ENCODE data around the gene CDH23. TPM values are rescaled to one million over a fixed set of nuclear protein-coding genes. Genes with fewer than 3 reads are reported as not detected.

CDH23 gene
- total and polyA plus RNA-seq, 2 experiments from 2014 or later: 0.08 TPM; not detected in 1

DNA sequence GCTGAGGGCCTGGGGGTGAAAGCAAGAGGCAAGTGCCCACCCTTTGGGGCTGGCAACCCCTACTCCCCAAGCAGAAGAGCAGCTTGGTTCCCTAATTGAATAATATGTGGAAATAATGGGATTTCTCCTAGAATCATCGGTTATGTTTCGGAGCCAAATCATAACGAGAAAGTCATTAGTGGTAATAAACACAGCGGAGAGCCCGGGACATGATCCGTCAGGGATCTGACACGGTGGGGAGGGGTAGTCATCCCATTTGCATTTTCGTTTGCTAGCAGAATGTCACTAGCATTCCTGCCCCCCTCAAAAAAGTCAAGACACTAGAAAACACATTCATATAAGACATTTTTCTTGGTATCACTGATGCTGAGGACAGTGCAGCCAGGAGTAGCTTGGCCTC lies 140.4 kb downstream of the CDH23 start:
- in situ Hi-C loops (cut with MboI): no loop called here
- 85 to 87% methylated on average over 8 of the region's 8 CpGs for WGBS, 2 experiments (ENCODE audit: low coverage in 1 of 2, low lambda C conversion rate in 2 of 2, missing lambda C conversion rate in 2 of 2)

GRCh38 chr10:71537681-71538080 lies 141.0 kb downstream of the CDH23 start:
- Histone ChIP-seq H3K79me2 (ENCODE audit: insufficient read depth) (no peaks in the 10 kb centered on the region), H3K9ac (no peak overlapping the region), H3K36me3 (ENCODE audit: low read depth) (no peaks in the 10 kb centered on the region), H3K4me1 (ENCODE audit: insufficient read depth) (no peaks in the 10 kb centered on the region), H3K9me3 (ENCODE audit: low read depth) (no peaks in the 10 kb centered on the region), H3K4me2 (ENCODE audit: unreplicated experiment) (no peak overlapping the region), H3K4me3 (no peak overlapping the region), H3K27me3 (replicated peaks; ENCODE audit: insufficient read depth) (peaks cover 14% of the 10 kb centered on the region; the same call in 1 of the 2 replicates), H3K9me2 (ENCODE audit: insufficient read depth) (no peaks in the 10 kb centered on the region), H3K27ac (no peak overlapping the region), H2AFZ (no peak overlapping the region), H3F3A (ENCODE audit: insufficient read depth) (no peaks in the 10 kb centered on the region), H4K20me1 (ENCODE audit: insufficient read depth) (no peaks in the 10 kb centered on the region)
- 47 to 54% methylated on average over 7 of the region's 7 CpGs for WGBS, 2 experiments (ENCODE audit: low coverage in 1 of 2, low lambda C conversion rate in 2 of 2, missing lambda C conversion rate in 2 of 2)
- no peak for DNase-seq
- TF ChIP-seq EZH2 (IDR thresholded peaks at IDR 0.05; ENCODE audit: insufficient read depth, poor library complexity, severe bottlenecking): no peak
- TF ChIP-seq EZH2phosphoT487 (IDR thresholded peaks at IDR 0.05; ENCODE audit: insufficient read depth, low read depth): no peak
- in situ Hi-C loops (cut with MboI): no loop called here

More for the DNA sequence above, 140.4 kb downstream of the CDH23 start:
- H3K4me3 ChIP-seq: no peak overlapping the region
- no peaks in the 10 kb centered on the region for H3K36me3 ChIP-seq (ENCODE audit: low read depth)
- no peaks in the 10 kb centered on the region for H3K9me3 ChIP-seq (ENCODE audit: low read depth)
- H2AFZ ChIP-seq: no peak overlapping the region
- H3K79me2 ChIP-seq (ENCODE audit: insufficient read depth): no peaks in the 10 kb centered on the region
- H3K4me2 ChIP-seq (ENCODE audit: unreplicated experiment): no peak overlapping the region
- no peak overlapping the region for H3K9ac ChIP-seq
- TF ChIP-seq EZH2 (IDR thresholded peaks at IDR 0.05; ENCODE audit: insufficient read depth, poor library complexity, severe bottlenecking) (no peak), EZH2phosphoT487 (IDR thresholded peaks at IDR 0.05; ENCODE audit: insufficient read depth, low read depth) (no peak)
- peaks cover 14% of the 10 kb centered on the region; the same call in 1 of the 2 replicates for H3K27me3 ChIP-seq (replicated peaks; ENCODE audit: insufficient read depth)
- no peak for DNase-seq
- no peaks in the 10 kb centered on the region for H3K9me2 ChIP-seq (ENCODE audit: insufficient read depth)
- no peaks in the 10 kb centered on the region for H3K4me1 ChIP-seq (ENCODE audit: insufficient read depth)
- no peaks in the 10 kb centered on the region for H3F3A ChIP-seq (ENCODE audit: insufficient read depth)
- H4K20me1 ChIP-seq (ENCODE audit: insufficient read depth): no peaks in the 10 kb centered on the region
- no peak overlapping the region for H3K27ac ChIP-seq

DNA sequence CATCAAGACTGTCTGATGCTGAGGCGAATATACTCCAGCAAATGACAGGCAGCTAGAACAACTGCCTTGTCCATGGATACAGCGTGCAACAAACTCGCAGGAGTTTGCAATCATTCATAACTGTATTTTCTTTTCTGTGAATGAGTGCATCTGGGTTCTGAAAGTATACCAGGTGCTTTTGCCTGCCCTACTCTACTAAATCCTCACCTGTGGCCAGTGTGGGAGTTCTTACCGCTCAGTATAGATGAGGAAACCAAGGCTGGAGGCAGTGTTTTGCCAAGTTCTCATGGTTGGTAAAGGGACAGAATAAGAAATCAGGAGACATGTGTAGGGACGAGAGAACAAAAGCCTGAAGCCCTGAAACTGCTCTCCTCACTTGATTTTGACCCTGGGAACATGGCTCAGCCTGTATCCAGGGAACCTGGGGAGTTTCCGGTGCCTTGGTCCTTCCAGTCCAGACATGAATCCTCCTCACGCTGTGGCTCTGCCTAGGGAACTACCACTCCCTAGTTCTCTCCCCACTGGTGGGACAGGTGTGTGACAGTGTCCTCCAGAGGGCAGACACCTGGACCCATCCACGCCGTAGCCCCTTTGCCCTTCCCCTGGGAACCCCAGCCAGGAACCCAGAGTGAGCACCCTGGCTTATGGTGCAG lies 142.0 kb downstream of the CDH23 start:
- H3F3A ChIP-seq (ENCODE audit: insufficient read depth): no peaks in the 10 kb centered on the region
- H3K9me3 ChIP-seq (ENCODE audit: low read depth): no peaks in the 10 kb centered on the region
- no peak overlapping the region for H3K4me3 ChIP-seq
- H3K9me2 ChIP-seq (ENCODE audit: insufficient read depth): no peaks in the 10 kb centered on the region
- H3K79me2 ChIP-seq (ENCODE audit: insufficient read depth): no peaks in the 10 kb centered on the region
- no peak overlapping the region for H3K27ac ChIP-seq
- peaks cover 16% of the 10 kb centered on the region for H3K27me3 ChIP-seq (replicated peaks; ENCODE audit: insufficient read depth)
- no peak for TF ChIP-seq EZH2phosphoT487 (IDR thresholded peaks at IDR 0.05; ENCODE audit: insufficient read depth, low read depth)
- no peak for TF ChIP-seq EZH2 (IDR thresholded peaks at IDR 0.05; ENCODE audit: insufficient read depth, poor library complexity, severe bottlenecking)
- WGBS, 2 experiments (ENCODE audit: low coverage in 1 of 2, low lambda C conversion rate in 2 of 2, missing lambda C conversion rate in 2 of 2): 68 to 70% methylated on average over 9 of the region's 9 CpGs
- in situ Hi-C loops (cut with MboI): no loop called here
- no peaks in the 10 kb centered on the region for H4K20me1 ChIP-seq (ENCODE audit: insufficient read depth)
- H3K9ac ChIP-seq: no peak overlapping the region
- H3K4me2 ChIP-seq (ENCODE audit: unreplicated experiment): no peak overlapping the region
- no peak for DNase-seq
- H3K36me3 ChIP-seq (ENCODE audit: low read depth): no peaks in the 10 kb centered on the region
- H2AFZ ChIP-seq: no peak overlapping the region
- H3K4me1 ChIP-seq (ENCODE audit: insufficient read depth): no peaks in the 10 kb centered on the region

DNA sequence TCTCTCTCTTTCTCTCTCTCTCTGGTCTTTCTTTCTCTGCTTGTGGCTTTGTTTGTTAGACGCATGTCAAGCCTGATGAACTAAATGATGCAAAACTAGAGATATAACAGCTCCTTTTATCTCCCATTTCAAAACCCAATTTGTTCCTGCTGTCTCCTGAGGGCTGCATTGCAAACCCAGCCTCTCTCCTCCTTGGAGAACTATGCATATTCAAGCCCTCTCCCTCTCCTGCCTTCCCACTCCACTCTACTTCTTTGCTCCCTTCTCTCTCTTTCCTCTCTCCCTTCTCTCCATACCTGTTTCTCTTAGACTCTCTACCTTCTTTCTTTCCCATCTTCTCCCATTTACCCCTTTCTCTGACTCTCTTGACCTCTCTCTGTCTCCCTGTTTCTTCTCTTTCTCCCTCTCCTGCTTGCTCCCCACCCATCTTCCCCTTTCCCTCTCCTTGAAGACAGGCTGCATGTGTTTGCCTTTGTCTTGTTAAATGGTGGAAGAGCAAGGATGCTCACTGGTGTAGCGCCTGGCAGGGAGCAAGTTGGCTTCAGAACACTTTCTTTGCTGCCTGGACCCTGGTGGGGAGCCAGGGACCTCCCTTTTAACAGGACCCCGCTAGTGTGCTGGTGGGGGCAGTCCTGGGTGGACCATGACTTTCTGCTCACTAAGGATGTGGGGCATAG lies 142.9 kb downstream of the CDH23 start:
- WGBS, 2 experiments (ENCODE audit: low coverage in 1 of 2, low lambda C conversion rate in 2 of 2, missing lambda C conversion rate in 2 of 2): 34 to 54% methylated on average over 3 of the region's 3 CpGs

More for the DNA sequence above, 142.9 kb downstream of the CDH23 start:
- Histone ChIP-seq H3K4me3 (no peak overlapping the region), H3K9ac (no peak overlapping the region), H4K20me1 (ENCODE audit: insufficient read depth) (no peaks in the 10 kb centered on the region), H3K36me3 (ENCODE audit: low read depth) (no peaks in the 10 kb centered on the region), H3K27ac (no peak overlapping the region), H3K4me1 (ENCODE audit: insufficient read depth) (no peaks in the 10 kb centered on the region), H2AFZ (no peak overlapping the region), H3F3A (ENCODE audit: insufficient read depth) (no peaks in the 10 kb centered on the region), H3K9me3 (ENCODE audit: low read depth) (no peaks in the 10 kb centered on the region), H3K27me3 (replicated peaks; ENCODE audit: insufficient read depth) (peaks cover 25% of the 10 kb centered on the region), H3K79me2 (ENCODE audit: insufficient read depth) (no peaks in the 10 kb centered on the region), H3K9me2 (ENCODE audit: insufficient read depth) (no peaks in the 10 kb centered on the region), H3K4me2 (ENCODE audit: unreplicated experiment) (no peak overlapping the region)
- DNase-seq: no peak
- no peak for TF ChIP-seq EZH2 (IDR thresholded peaks at IDR 0.05; ENCODE audit: insufficient read depth, poor library complexity, severe bottlenecking)
- TF ChIP-seq EZH2phosphoT487 (IDR thresholded peaks at IDR 0.05; ENCODE audit: insufficient read depth, low read depth): no peak
- in situ Hi-C loops (cut with MboI): no loop called here

Measured in GM23248 (cell line).